Activated CD4-positive, alpha-beta T cell treated with anti-CD3 and anti-CD28 coated beads, Interleukin-2, amount 10 ng/mL, durations not matched to agents 7 days and 5 days (primary cell): ENCODE measurements around the gene RETREG3. TPM values are rescaled to one million over a fixed set of nuclear protein-coding genes. Genes with fewer than 3 reads are reported as not detected.
"Not testable (repeated sequence)": the region's sequence is repeated elsewhere in the genome, so short reads cannot be mapped to it uniquely, and the experiment has no call there.

Source experiments
- CTCF ChIA-PET: fragments of 350-600 bp; sonication (Branson Sonifier 250); formaldehyde crosslinking; loops from one replicate; lab custom pipeline; 2021; ENCODE audit warnings: antibody characterized with exemption; lab: Charles Lee
- POLR2A ChIA-PET: fragments of 350-600 bp; sonication (Branson Sonifier 250); formaldehyde crosslinking; loops from one replicate; lab custom pipeline; 2021; ENCODE audit warnings: antibody characterized with exemption; lab: Charles Lee
- DNase-seq: peaks from one replicate; pipeline ENCODE4 v3.0.0-alpha.2; 2020
- H3K27ac Mint-ChIP-seq: one replicate; pipeline ENCODE4 v1.8.0; 2021; ENCODE audit warnings: mild to moderate bottlenecking, moderate library complexity, mixed read lengths
- H3K27me3 Mint-ChIP-seq: one replicate; pipeline ENCODE4 v1.8.0; 2021; ENCODE audit warnings: mixed read lengths
- H3K36me3 Mint-ChIP-seq: one replicate; pipeline ENCODE4 v1.8.0; 2021; ENCODE audit warnings: low read depth, mixed read lengths
- H3K4me1 Mint-ChIP-seq: one replicate; pipeline ENCODE4 v1.8.0; 2021; ENCODE audit warnings: mixed read lengths
- H3K4me3 Mint-ChIP-seq: one replicate; pipeline ENCODE4 v1.8.0; 2021; ENCODE audit warnings: mild to moderate bottlenecking, moderate library complexity, mixed read lengths
- H3K9me3 Mint-ChIP-seq: one replicate; pipeline ENCODE4 v1.8.0; 2021; ENCODE audit warnings: mixed read lengths
- total RNA-seq, 2 experiments: library from RNA; stranded (reverse); gene quantifications; one replicate each; pipeline ENCODE4 v1.2.3, GENCODE V29; 2021

RETREG3 gene
- total RNA-seq, 2 experiments from 2014 or later = 60.2 to 65.9 TPM

DNA sequence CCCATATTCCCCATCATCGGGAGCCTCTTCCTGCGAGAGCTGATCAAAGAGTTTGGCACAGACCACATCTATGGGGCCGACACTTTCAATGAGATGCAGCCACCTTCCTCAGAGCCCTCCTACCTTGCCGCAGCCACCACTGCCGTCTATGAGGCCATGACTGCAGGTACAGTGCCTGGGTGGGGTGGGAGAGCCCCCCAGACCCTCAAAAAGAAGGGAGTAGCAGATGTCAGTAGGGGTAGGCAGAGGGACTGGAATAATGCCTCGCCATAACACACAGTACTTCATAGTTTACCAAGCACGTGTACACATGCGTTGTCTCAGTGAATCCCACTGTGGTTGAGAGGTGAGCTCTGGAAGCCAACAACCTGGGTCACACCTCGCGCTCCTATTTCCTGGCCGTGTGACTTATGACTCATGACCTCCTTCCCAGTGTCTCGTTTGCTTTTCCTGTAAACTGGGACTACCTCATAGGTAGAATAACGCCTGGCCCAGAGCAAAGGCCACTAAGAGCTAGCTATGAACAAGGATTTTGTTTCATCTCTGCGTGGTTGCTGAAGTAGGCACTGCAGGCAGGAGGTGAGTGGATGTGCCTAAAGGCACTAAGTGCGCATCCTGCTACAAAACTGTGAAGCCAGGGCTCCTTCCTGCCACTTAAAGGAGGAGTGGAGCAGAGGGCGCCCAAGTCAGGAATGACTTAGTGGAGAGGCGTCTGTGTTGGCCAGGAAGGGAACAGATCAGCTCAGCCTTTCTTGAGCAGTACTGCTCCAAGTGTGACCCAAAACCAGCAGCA lies 67.9 kb downstream of the RETREG3 start:
- Mint-ChIP-seq H3K4me3 (peak overlapping the region; percentile 14), H3K4me1 (peaks cover 41% of the 10 kb centered on the region), H3K27me3 (no peaks in the 10 kb centered on the region), H3K9me3 (no peaks in the 10 kb centered on the region), H3K36me3 (peaks cover 9% of the 10 kb centered on the region), H3K27ac (peak overlapping the region; percentile 77)
- CTCF ChIA-PET = interaction anchor here (0.5 to 1.8 kb wide), 8 partner anchors 10 to 1660 kb away, joined by 3 to 9 read pairs (median 4); no protein-coding TSS in a partner anchor
- POLR2A ChIA-PET = interaction anchor here (0.7 kb wide), 1 partner anchor 299 kb away, joined by 3 read pairs; no protein-coding TSS in a partner anchor
- DNase-seq = no peak

- H3K9me3 Mint-ChIP-seq, H3K36me3 Mint-ChIP-seq, DNase-seq, H3K4me3 Mint-ChIP-seq, POLR2A ChIA-PET, H3K27me3 Mint-ChIP-seq: not testable (repeated sequence)
- peaks cover 43% of the 10 kb centered on the region for H3K4me1 Mint-ChIP-seq
- CTCF ChIA-PET = interaction anchor here (0.6 to 1.8 kb wide), 4 partner anchors 9 to 226 kb away, joined by 3 to 9 read pairs (median 4); no protein-coding TSS in a partner anchor
- H3K27ac Mint-ChIP-seq = peak overlapping the region; percentile 76
Measured at GRCh38 chr17:42540558-42540957, 68.6 kb downstream of the RETREG3 start.

DNA sequence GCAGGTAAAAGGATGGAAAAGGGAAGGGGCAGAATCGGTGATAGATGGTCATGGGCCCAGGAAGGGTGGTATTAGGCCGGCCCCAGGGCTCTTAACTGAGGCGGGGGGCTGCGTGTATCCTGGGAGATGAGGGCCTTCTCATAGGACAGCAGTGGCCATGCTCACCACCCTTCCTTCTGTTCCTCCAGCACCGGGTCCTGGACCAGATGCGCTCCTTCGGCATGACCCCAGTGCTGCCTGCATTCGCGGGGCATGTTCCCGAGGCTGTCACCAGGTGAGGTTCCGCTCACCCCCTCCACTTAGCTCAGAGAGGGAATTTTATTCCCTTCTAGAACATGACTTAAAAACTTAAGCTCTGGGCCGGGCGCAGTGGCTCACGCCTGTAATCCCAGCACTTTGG lies 70.7 kb downstream of the RETREG3 start:
- Mint-ChIP-seq H3K27ac (no peak overlapping the region), H3K27me3 (peaks cover 3% of the 10 kb centered on the region), H3K9me3 (no peaks in the 10 kb centered on the region), H3K4me3 (no peak overlapping the region), H3K36me3 (peaks cover 9% of the 10 kb centered on the region), H3K4me1 (peaks cover 50% of the 10 kb centered on the region)
- ChIA-PET POLR2A (no interaction called here), CTCF (interaction anchor here (1.0 kb wide), 1 partner anchor 381 kb away, joined by 3 read pairs; no protein-coding TSS in a partner anchor)
- no peak for DNase-seq

- Mint-ChIP-seq H3K36me3 (peaks cover 9% of the 10 kb centered on the region), H3K27ac (peak overlapping the region; percentile 67), H3K4me1 (peaks cover 52% of the 10 kb centered on the region), H3K27me3 (peaks cover 5% of the 10 kb centered on the region), H3K9me3 (no peaks in the 10 kb centered on the region), H3K4me3 (peak overlapping the region; percentile 78)
- ChIA-PET CTCF (interaction anchor here (1.0 kb wide), 1 partner anchor 381 kb away, joined by 3 read pairs; no protein-coding TSS in a partner anchor), POLR2A (no interaction called here)
- DNase-seq = no peak
Measured at GRCh38 chr17:42537826-42538451, 71.2 kb downstream of the RETREG3 start.

DNA sequence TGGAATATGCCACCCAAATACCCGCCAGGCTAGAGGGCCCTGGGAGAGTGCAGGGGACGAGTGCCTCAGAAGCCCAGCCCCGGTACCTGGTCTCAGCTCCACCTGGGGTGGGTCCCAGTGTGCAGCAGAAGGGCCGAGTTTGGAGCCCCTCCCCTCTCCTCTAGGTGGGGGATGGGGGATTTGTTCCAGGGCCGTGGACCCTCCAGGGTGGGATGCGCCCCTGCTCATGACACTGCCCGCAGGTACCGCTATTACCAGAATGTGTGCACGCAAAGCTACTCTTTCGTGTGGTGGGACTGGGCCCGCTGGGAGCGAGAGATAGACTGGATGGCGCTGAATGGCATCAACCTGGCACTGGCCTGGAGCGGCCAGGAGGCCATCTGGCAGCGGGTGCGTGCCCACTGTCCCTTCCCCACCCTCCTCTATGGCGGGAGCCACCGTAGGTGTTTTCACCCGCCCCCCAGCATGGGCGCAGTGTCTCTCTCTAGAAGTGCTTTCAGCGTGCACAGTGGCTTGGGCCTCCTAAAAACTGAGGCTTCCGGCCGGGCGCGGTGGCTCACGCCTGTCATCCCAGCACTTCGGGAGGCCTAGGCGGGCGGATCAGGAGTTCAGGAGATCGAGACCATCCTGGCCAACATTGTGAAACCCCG lies 71.9 kb downstream of the RETREG3 start:
- H3K27ac Mint-ChIP-seq = peak overlapping the region; percentile 83
- H3K9me3 Mint-ChIP-seq = no peaks in the 10 kb centered on the region
- H3K4me3 Mint-ChIP-seq = peak overlapping the region; percentile 78
- CTCF ChIA-PET = interaction anchor here (0.8 to 1.3 kb wide), 3 partner anchors 10 to 215 kb away, joined by 3 to 6 read pairs (median 3); no protein-coding TSS in a partner anchor
- POLR2A ChIA-PET = no interaction called here
- DNase-seq = no peak
- peaks cover 9% of the 10 kb centered on the region for H3K36me3 Mint-ChIP-seq
- peaks cover 52% of the 10 kb centered on the region for H3K4me1 Mint-ChIP-seq
- H3K27me3 Mint-ChIP-seq = peaks cover 5% of the 10 kb centered on the region

DNA sequence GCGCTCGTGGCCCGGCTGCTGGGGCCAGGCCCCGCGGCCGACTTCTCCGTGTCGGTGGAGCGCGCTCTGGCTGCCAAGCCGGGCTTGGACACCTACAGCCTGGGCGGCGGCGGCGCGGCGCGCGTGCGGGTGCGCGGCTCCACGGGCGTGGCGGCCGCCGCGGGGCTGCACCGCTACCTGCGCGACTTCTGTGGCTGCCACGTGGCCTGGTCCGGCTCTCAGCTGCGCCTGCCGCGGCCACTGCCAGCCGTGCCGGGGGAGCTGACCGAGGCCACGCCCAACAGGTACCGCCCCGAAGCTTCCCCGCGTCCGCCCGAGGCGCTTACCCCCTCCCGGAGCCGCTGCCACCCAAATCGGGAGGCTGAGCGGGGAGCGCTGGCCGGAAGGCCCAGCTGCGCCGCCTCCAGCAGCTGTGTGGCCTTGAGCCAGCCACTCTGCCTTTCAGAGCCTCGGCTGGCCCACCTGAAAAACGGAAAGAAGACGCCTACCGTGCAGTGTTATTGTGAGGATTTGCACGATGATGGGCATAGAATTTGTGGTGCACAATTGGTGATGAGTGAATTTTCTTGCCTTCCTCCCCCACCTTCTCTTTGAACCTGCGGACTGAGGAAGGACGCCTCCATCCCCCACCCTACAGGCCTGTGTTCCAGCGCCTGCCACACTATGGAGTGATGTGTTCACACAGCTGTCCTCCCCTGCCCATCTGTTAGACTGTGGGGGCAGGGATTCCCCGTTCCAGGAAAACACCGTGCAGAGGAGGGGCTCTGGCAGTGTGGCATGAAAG lies 72.6 kb downstream of the RETREG3 start:
- POLR2A ChIA-PET = interaction anchor here (0.6 to 0.9 kb wide), 2 partner anchors 42 to 492 kb away, joined by 3 to 6 read pairs; no protein-coding TSS in a partner anchor
- CTCF ChIA-PET = interaction anchor here (0.6 to 2.0 kb wide), 11 partner anchors 10 to 678 kb away, joined by 3 to 11 read pairs (median 3); no protein-coding TSS in a partner anchor
- Mint-ChIP-seq H3K9me3 (no peaks in the 10 kb centered on the region), H3K27me3 (peaks cover 5% of the 10 kb centered on the region), H3K4me3 (peak overlapping the region; percentile 78), H3K4me1 (peaks cover 51% of the 10 kb centered on the region), H3K36me3 (peaks cover 8% of the 10 kb centered on the region), H3K27ac (peak overlapping the region; percentile 83)
- peak; percentile 75 for DNase-seq

GRCh38 chr17:42536048-42536371 lies 73.2 kb downstream of the RETREG3 start, which contains the start of gene NAGLU:
Gene NAGLU (plus strand): TSS chr17:42536241. CDS start chr17:42536273, 32 bp downstream.
- peaks cover 51% of the 10 kb centered on the region for H3K4me1 Mint-ChIP-seq
- H3K27ac Mint-ChIP-seq = peak within 1 kb of the TSS; percentile 83
- ChIA-PET POLR2A (interaction anchor here (0.6 to 0.9 kb wide), 3 partner anchors 9 to 491 kb away, joined by 3 to 6 read pairs (median 3); no protein-coding TSS in a partner anchor), CTCF (interaction anchor here (0.8 to 2.0 kb wide), 9 partner anchors 9 to 677 kb away, joined by 3 to 11 read pairs (median 3); no protein-coding TSS in a partner anchor)
- H3K9me3 Mint-ChIP-seq = no peaks in the 10 kb centered on the region
- peaks cover 7% of the 10 kb centered on the region for H3K36me3 Mint-ChIP-seq
- DNase-seq = peak; percentile 85
- peaks cover 5% of the 10 kb centered on the region for H3K27me3 Mint-ChIP-seq
- peak within 1 kb of the TSS; percentile 78 for H3K4me3 Mint-ChIP-seq

GRCh38 chr17:42535155-42536047 lies 73.8 kb downstream of the RETREG3 start:
- Mint-ChIP-seq H3K27ac (peak overlapping the region; percentile 83), H3K9me3 (no peaks in the 10 kb centered on the region), H3K4me3 (peak overlapping the region; percentile 76), H3K27me3 (peaks cover 5% of the 10 kb centered on the region), H3K4me1 (peaks cover 51% of the 10 kb centered on the region), H3K36me3 (peaks cover 7% of the 10 kb centered on the region)
- CTCF ChIA-PET = interaction anchor here (0.9 to 2.0 kb wide), 8 partner anchors 8 to 604 kb away, joined by 3 to 11 read pairs (median 4); no protein-coding TSS in a partner anchor
- POLR2A ChIA-PET = interaction anchor here (0.6 to 0.9 kb wide), 2 partner anchors 9 to 43 kb away, joined by 3 to 6 read pairs; no protein-coding TSS in a partner anchor
- DNase-seq = no peak

GRCh38 chr17:42531455-42532354 lies 77.5 kb downstream of the RETREG3 start:
- H3K27ac Mint-ChIP-seq = peak overlapping the region; percentile 54
- no peaks in the 10 kb centered on the region for H3K36me3 Mint-ChIP-seq
- H3K4me1 Mint-ChIP-seq = peaks cover 49% of the 10 kb centered on the region
- DNase-seq = peak; percentile 43
- H3K9me3 Mint-ChIP-seq = no peaks in the 10 kb centered on the region
- ChIA-PET POLR2A (no interaction called here), CTCF (interaction anchor here (0.6 to 3.0 kb wide), 5 partner anchors 8 to 486 kb away, joined by 3 to 9 read pairs (median 3); no protein-coding TSS in a partner anchor)
- H3K27me3 Mint-ChIP-seq = peaks cover 5% of the 10 kb centered on the region
- H3K4me3 Mint-ChIP-seq = peak overlapping the region; percentile 73

- Mint-ChIP-seq H3K4me1 (peaks cover 47% of the 10 kb centered on the region), H3K27ac (peak overlapping the region; percentile 54), H3K27me3 (peaks cover 5% of the 10 kb centered on the region), H3K4me3 (peak overlapping the region; percentile 73), H3K36me3 (no peaks in the 10 kb centered on the region), H3K9me3 (no peaks in the 10 kb centered on the region)
- DNase-seq = no peak
- ChIA-PET POLR2A (no interaction called here), CTCF (interaction anchor here (0.7 to 3.0 kb wide), 4 partner anchors 10 to 235 kb away, joined by 3 to 9 read pairs (median 4); no protein-coding TSS in a partner anchor)
Measured at GRCh38 chr17:42530952-42531454, 78.2 kb downstream of the RETREG3 start.
